ENCODE data around the gene CFLAR.

- TF ChIP-seq CTCF (IDR thresholded peaks at IDR 0.05; ENCODE audit: insufficient read depth, low read depth, low read length), result no peak
- no peak for TF ChIP-seq EZH2 (IDR thresholded peaks at IDR 0.05; ENCODE audit: insufficient read depth, low read length)
Observed at GRCh38 chr2:201071479-201072200, 44.3 kb upstream of the CFLAR start, which contains the start of the genes HYCC2 and NDUFB3.

Data from astrocyte (in vitro differentiated cells and primary cell).